ENCODE measurements around the gene MAST4.

GRCh38 chr5:66621736-66622135, 25.5 kb downstream of the MAST4 start:
- no peak for TF ChIP-seq CTCF (IDR thresholded peaks at IDR 0.05)
- no peak for TF ChIP-seq EP300 (IDR thresholded peaks at IDR 0.05)

Measured in gastroesophageal sphincter (tissue), 3 donors.